NCI-H2107 treated with DMSO at 0.1 percent for 48 hours (cell line): ENCODE measurements around the gene GABRA4.

ENCODE experiments used
- DNase-seq: peaks from one replicate; lab custom pipeline; 2025; ENCODE audit not compliant: unreplicated experiment; lab: John Stamatoyannopoulos, UW

Gene GABRA4

DNA sequence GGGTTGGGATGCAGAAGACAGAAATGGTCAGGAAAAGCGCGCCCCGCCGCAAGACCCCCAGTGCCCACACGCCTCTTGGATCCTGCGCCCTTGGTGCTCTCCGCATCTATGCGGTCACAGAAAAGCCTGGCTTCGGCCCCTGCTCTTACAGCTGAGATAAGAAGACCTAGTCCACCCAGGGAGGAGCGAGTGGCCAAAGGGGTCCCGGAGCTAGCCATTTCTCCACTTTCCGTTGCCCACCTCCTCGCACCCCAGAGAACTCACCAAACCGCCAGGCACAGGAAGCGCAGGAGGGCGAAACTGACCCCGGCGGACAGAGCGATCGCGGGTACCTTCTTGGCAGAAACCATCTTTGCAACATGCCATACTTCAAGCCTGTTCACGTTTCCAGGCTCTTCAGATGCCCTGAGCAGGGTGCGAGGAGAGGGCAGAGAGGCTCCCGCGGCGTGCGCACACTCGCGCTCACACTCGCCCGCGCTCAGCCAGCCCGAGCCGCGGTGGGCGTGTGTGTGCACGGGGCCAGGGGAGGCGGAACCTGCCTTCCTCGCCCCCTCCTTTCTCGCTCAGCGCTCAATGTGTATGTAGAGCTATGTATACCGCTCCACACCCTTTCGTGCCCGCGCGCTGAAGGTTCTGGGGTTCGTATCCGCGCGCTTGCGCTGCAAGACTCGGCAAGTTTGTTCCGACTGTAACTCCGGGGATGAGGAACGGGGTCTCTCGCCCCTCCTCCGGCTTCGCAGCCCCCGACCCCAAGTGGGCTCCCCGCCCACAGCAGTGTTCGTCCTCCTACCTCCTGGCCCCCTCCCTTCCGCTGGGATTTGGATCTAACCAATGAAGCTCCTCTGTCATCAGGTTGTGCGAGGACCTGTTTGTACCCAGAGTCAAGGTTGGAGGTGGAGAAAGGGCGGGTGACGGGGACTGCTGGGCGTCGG, at the start of gene GABRA4:
Gene GABRA4, minus strand, starts transcription at position 507 of the 932 bp plus-strand sequence. Its CDS starts 157 bp downstream, at position 350.
- no peak for DNase-seq

- DNase-seq = no peak
These were observed 47.4 kb upstream of the GABRA4 start for GRCh38 chr4:47040828-47041227.

GRCh38 chr4:47038263-47038662, 44.9 kb upstream of the GABRA4 start:
- no peak for DNase-seq

DNA sequence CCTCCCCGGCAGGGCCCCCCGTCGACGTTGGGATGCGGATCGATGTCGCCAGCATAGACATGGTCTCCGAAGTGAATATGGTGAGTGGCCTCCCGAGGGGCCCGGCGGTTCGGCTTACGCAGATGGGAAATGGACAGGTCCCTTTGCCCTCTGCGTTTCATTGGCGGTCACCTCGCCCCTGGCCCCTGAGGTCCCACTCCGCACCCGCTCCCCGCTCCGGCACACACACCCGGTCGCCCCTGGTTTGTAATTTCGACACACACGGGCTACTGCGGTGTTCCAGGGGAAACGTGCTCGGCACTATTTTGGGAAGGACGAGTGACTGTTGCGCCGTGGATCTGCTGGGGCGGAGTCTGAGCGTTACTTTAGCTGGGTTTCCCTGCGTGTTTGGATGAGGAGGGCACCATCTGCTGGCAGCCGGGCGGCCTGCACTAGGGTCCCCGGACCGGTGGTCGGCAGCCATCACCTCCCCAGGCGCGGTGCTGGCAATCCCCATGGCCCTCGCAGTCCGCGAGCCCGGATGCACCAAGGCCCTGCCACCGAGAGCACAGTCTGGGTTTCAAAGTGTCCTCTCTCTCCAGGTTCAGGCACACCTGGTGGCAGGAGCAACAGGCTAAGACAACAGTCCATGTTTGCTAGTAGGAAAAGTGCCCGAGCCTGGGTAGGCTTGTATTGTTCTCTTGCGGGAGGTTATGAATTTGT, 39.2 kb upstream of the GABRA4 start:
- no peak for DNase-seq

- no peak for DNase-seq
These were observed 38.5 kb upstream of the GABRA4 start for GRCh38 chr4:47031751-47032404.

DNA sequence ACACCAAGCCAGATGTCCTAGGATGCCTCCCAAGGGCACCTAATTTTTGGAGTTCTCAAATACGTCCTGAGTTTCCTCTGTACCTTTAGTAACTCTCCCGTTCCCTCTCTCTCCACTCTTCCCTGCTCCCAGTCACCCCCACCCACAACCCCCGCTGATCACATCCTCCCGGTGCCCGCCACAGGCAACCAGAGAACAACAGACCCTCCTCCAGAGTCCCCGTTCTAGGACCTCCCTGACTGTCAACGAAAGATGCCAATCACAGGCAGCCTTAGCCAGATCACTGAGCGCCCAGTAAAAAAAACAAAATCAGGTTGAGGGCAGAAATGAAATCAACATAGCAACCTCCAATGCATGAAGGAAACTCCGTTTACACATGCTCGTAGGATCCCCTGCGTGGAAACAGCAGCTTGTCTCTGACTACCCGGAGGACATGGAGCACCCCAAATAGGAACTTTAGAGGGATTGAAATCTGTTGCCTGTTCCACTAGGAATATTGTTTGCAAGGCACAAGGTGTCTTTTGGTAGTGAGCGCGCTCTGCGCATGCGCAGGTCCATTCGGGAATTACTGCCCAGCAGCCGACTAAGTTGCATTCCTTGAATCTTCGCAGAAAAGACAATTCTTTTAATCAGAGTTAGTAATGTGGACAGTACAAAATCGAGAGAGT, 37.8 kb upstream of the GABRA4 start, which contains the start of gene GABRB1:
Gene GABRB1, plus strand, starts transcription at position 557 of the 668 bp plus-strand sequence.
- no peak for DNase-seq

DNA sequence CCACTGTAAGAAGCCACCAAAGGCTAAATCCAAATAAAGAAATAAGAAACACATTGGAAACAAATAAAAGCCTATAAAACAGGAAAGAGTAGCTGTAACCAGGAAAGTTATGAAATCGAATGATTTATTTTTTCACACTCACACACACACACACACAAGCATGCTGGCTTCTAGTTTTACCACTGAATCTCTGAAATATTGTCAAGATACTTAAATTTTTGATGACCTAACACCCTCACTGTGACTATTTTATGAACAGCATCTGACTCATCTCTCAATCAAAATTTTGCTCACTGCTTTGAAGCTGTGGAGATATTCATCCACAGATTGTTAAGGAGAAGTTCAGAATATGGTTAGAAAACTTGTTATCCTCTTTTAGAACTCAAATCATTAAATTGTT, 24.1 kb upstream of the GABRA4 start:
- DNase-seq = no peak

DNA sequence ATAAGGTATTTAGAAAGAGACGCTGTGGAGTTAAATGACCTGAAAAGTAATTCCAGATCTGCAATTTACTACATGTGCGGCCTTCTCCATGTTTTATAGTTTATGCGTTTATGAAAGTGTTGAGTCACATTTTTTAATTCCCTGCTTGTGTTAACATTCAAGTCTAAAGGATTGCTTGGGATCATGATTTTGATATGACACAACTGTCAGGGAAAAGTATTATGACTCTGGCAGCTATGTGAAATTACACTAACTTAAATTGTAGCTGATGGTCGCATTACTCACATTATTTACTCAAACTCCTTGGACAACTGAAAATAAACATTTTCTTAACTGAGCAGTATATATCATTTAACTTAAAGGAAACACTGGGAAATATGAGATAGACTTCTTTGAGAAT, 23.7 kb upstream of the GABRA4 start:
- no peak for DNase-seq

GRCh38 chr4:47013373-47013772, 20.0 kb upstream of the GABRA4 start:
- no peak for DNase-seq

- DNase-seq = no peak
These were observed 19.3 kb upstream of the GABRA4 start for GRCh38 chr4:47012676-47013075.

- no peak for DNase-seq
These were observed 17.6 kb upstream of the GABRA4 start for GRCh38 chr4:47010912-47011446.

DNA sequence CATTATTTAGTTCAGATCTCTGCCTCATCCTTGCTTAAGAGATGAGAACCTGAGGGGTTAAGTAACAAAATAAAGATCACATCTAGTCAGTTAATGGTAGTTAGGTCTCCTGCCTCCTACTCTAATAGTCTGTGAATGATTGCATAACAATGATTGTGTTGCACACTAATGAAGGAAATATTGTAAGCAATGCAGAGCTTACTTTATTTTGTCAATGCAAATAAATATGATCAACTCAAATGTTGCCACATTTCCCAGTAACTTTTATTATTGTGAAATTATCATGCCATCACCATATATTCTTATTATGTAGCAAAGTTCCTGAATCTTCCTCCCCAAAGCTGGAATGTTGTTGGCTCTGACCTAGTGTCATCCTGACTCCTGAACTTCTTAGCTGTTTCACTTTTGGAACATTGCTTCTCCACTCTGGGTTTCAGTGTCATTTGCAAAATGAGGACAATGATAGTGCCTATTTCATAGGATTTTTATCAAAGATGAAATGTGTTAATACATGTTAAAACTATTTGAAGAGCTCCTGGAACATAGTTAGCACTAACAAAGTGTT, 17.0 kb upstream of the GABRA4 start:
- DNase-seq = no peak

DNA sequence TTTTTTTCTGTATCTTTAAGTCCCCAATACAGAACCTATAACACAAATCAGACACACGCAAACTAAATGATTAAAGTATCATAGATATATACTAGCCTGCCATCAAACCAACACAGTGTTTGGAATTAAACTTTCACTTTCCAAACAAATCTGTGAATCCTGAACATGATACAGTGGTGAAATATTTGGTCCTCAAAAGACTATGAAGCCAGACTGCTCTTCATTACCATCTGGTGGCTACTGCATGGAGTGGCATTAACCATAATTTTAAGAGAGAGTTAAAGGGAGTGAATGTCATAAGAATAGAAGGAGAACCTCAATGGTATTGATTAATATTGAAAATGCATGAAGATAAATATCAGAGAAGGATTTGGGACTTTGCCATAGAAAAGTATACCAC, 9.2 kb upstream of the GABRA4 start:
- DNase-seq = no peak

GRCh38 chr4:47000406-47000805, 7.0 kb upstream of the GABRA4 start:
- DNase-seq = no peak

DNA sequence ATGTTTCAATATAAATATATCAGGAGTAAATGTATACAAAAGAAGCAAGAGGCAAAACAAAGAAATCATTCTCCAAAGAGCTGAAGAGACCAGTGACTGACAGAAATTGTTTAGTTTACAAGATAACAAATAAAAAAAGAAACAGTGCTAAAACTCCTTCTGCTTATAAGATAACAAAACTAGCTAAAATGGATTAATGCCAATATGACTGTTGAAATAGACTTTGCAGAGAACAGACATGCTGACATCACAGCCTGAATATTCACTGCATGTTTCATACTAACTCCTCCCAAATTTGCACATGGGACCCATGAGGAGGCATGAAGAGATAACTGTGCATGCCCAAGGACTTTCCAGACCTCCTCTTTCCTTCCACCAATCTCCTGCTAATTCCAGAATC, 6.2 kb upstream of the GABRA4 start:
- DNase-seq = no peak

DNA sequence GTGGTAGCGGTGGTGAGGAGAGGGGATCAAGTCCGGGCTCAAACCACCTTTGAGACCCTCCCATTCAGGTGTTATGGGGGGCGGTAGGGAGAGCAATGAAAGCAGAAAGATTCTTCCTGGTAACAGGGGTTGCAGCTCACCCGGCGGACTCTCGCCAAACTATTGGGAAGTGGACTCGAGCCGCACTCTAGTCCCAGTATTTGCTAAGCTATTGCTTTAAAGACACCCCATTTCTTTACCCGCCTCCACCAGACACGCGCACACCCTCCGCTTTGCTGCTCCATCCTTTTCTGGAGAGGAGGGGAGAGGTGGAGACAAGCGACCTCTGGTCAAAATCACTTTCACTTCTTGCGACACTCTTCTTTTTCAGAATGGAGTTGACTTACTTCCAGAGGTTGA, 625 bp upstream of the GABRA4 start:
- DNase-seq = no peak

DNA sequence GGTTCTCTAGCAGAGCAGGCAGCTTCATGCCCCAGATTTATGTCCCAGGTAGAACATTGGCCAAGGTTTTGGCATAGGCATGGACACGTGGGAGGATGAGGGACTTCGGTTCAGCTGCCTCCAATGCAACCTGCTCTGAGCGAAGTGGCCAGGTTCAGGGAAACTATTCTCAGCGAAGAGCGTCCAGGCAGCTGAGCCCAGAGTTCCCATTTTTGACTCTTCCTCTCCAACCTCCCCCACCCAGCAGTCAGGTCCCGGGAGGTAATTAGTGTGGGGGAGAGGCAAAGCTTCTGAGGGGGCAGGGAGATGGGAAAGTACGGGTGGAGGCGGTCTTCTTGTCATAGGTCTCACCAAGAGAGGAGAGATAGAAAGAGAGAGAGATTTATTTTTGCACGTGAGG, 1.0 kb downstream of the GABRA4 start:
- no peak for DNase-seq

- no peak for DNase-seq
These were observed 6.3 kb downstream of the GABRA4 start for GRCh38 chr4:46986922-46987638.

DNA sequence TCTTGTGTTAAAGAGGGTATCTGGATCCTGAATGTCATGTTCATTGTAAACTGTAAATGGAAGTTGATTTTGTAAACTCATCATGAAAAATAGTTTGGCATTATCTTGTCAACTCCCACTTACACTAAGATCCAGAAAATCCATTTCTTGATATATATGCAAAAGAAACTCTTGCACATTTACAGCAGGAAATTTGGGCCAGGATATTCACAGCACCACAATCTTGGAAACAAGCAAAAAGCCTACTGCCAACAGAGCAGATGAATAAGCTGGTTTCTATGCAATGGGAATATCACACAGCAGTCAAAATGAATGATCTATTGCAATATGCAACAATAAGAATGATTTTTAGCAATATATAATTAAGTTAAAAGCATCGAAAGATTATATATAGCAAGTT, 8.6 kb downstream of the GABRA4 start:
- DNase-seq = no peak

DNA sequence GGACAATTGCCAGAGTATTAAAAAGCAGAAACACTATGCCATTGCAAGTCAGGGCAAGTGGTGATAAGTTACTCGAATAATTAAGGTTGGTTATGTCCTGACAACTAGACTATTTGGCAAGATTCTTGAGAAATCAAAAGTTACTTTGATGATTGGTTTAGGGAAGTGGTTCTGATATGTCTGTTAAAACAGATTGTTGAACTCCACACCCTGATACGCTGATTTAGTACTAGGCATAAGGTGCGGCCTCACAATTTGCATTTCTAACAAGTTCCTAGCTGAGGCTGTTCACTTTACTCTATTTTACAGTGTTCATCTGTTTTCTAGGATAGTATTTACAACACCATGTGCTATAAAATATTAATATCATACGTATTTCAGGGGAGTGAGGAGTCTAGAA, 12.5 kb downstream of the GABRA4 start:
- no peak for DNase-seq
